Tibial nerve (tissue), 4 donors: ENCODE data around the gene ZBTB16. TPM values are rescaled to one million over a fixed set of nuclear protein-coding genes. Genes with fewer than 3 reads are reported as not detected.

Experiments
- DNase-seq, 2 donors: peaks; one replicate each; pipeline ENCODE4 v3.0.0-alpha.2; 2019; ENCODE audit warnings: low spot score in 2 of 2
- H3K27ac ChIP-seq, 4 donors: fragments of 200-600 bp; sonication (generic) in 3 of 4; one replicate each; pipeline ENCODE4 v1.5.1; 2017 to 2019; ENCODE audit warnings: mild to moderate bottlenecking in 1 of 4
- H3K27me3 ChIP-seq, 2 donors: fragments of 200-600 bp; sonication (generic) in 1 of 2; one replicate each; pipeline versions ENCODE4 v1.5.1 to v1.6.0; 2017 to 2019
- H3K36me3 ChIP-seq, 3 donors: fragments of 200-600 bp; sonication (generic); one replicate each; pipeline ENCODE4 v1.5.1; 2018 to 2019
- H3K4me1 ChIP-seq, 4 donors: fragments of 200-600 bp; sonication (generic) in 3 of 4; one replicate each; pipeline ENCODE4 v1.5.1; 2017 to 2019
- H3K4me3 ChIP-seq, 4 donors: fragments of 200-600 bp; sonication (generic) in 3 of 4; one replicate each; pipeline ENCODE4 v1.5.1; 2017 to 2019; ENCODE audit warnings: mild to moderate bottlenecking in 1 of 4, moderate library complexity in 1 of 4
- H3K9me3 ChIP-seq, 4 donors: fragments of 200-600 bp; sonication (generic) in 3 of 4; one replicate each; pipeline ENCODE4 v1.5.1; 2017 to 2019
- CTCF ChIP-seq, 5 experiments: fragments of 200-600 bp in 3 of 5; fragments of 450-650 bp in 2 of 5; sonication (generic) in 3 of 5; IDR thresholded peaks; one replicate each; pipeline ENCODE4 v1.5.1; 2016 to 2019; ENCODE audit warnings: antibody characterized with exemption in 5 of 5, mild to moderate bottlenecking in 3 of 5, moderate library complexity in 2 of 5
- EP300 ChIP-seq, 2 donors: sonication (generic); formaldehyde crosslinking; IDR thresholded peaks; one replicate each; pipeline ENCODE4 v1.6.1; 2017; ENCODE audit warnings: antibody characterized with exemption in 2 of 2, mild to moderate bottlenecking in 1 of 2
- POLR2A ChIP-seq, 2 donors: fragments of 450-650 bp; IDR thresholded peaks; one replicate each; pipeline ENCODE4 v1.6.1; 2017; ENCODE audit warnings: antibody characterized with exemption in 2 of 2, mild to moderate bottlenecking in 2 of 2, moderate library complexity in 2 of 2
- WGBS, 2 donors: methylation state at CpG; one replicate each; pipeline ENCODE4 v1.1.5; 2018; 5-methylcytosine and 5-hydroxymethylcytosine counted together
- total RNA-seq, 4 donors: library from RNA; depleted of rRNA; stranded (reverse); fragments of >200 nt; gene quantifications; one replicate each; pipeline ENCODE4 v1.1.0, GENCODE V29; 2016

ZBTB16 gene
- total RNA-seq, 4 donors from 2014 or later: 405 to 756 (median 580) TPM

GRCh38 chr11:114135737-114136151, 76.2 kb downstream of the ZBTB16 start:
- H3K4me3 ChIP-seq: no peak overlapping the region
- DNase-seq: no peak
- peaks cover 0 to 20% (median 0%) of the 10 kb centered on the region in 3 donors for H3K36me3 ChIP-seq
- no peaks in the 10 kb centered on the region for H3K9me3 ChIP-seq
- H3K4me1 ChIP-seq: peaks cover 0 to 98% (median 79%) of the 10 kb centered on the region in 4 donors
- 65 to 74% methylated on average over 4 of the region's 4 CpGs for WGBS, 2 donors
- no peaks in the 10 kb centered on the region for H3K27me3 ChIP-seq
- H3K27ac ChIP-seq: peak overlapping the region in 3 of 4 donors; percentile 4 to 99 (median 79)
- TF ChIP-seq CTCF (IDR thresholded peaks at IDR 0.05) (no peak), EP300 (IDR thresholded peaks at IDR 0.05) (peak in 1 of 2 donors; percentile 63), POLR2A (IDR thresholded peaks at IDR 0.05) (peak in 1 of 2 donors; percentile 21)

GRCh38 chr11:114136686-114137640, 77.5 kb downstream of the ZBTB16 start:
- TF ChIP-seq POLR2A (IDR thresholded peaks at IDR 0.05) (no peak), CTCF (IDR thresholded peaks at IDR 0.05) (no peak)
- 69% methylated on average over 10 of the region's 10 CpGs for whole genome bisulfite sequencing, 2 donors
- Histone ChIP-seq H3K9me3 (no peaks in the 10 kb centered on the region), H3K4me3 (no peak overlapping the region), H3K4me1 (peaks cover 0 to 98% (median 78%) of the 10 kb centered on the region in 4 donors), H3K27me3 (no peaks in the 10 kb centered on the region), H3K27ac (peak overlapping the region in 3 of 4 donors; percentile 9 to 99 (median 79)), H3K36me3 (peaks cover 0 to 29% (median 0%) of the 10 kb centered on the region in 3 donors)
- no peak for DNase-seq

DNA sequence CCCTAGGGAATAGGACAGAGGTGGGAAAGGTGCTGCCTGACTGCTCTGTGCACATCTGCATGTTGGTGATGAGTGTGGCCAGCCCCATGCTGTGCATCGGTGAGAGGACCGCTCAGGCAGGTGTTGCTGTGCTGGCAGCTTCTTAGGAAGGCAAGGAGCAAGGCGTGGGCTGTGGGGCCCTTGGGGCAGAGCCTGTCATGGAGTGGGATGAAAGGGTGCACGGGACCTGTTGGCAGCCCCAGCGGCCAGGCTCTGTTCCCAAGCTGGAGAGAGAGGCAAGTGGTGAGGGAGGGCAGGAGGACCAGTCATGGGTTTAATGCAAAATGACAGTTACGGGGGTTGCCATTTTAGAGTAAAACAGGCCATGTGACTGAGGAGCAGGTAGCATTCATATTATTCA, 78.3 kb downstream of the ZBTB16 start:
- TF ChIP-seq EP300 (IDR thresholded peaks at IDR 0.05) (peak in 1 of 2 donors; percentile 17), CTCF (IDR thresholded peaks at IDR 0.05) (no peak)
- no peak overlapping the region for H3K4me3 ChIP-seq
- peak overlapping the region in 3 of 4 donors; percentile 9 to 99 (median 79) for H3K27ac ChIP-seq
- H3K27me3 ChIP-seq: no peaks in the 10 kb centered on the region
- peaks cover 0 to 98% (median 76%) of the 10 kb centered on the region in 4 donors for H3K4me1 ChIP-seq
- 86 to 99% methylated on average over 6 of the region's 6 CpGs for WGBS, 2 donors
- DNase-seq: no peak
- peaks cover 0 to 29% (median 0%) of the 10 kb centered on the region in 3 donors for H3K36me3 ChIP-seq
- no peaks in the 10 kb centered on the region for H3K9me3 ChIP-seq

- peak overlapping the region in 2 of 4 donors; percentile 67 to 99 for H3K27ac ChIP-seq
- peaks cover 0 to 98% (median 77%) of the 10 kb centered on the region in 4 donors for H3K4me1 ChIP-seq
- WGBS, 2 donors: 90 to 98% methylated on average over 4 of the region's 4 CpGs
Measured at GRCh38 chr11:114138411-114138810, 78.9 kb downstream of the ZBTB16 start.

More at GRCh38 chr11:114138411-114138810, 78.9 kb downstream of the ZBTB16 start:
- Histone ChIP-seq H3K4me3 (no peak overlapping the region), H3K27me3 (no peaks in the 10 kb centered on the region), H3K9me3 (no peaks in the 10 kb centered on the region), H3K36me3 (peaks cover 0 to 31% (median 0%) of the 10 kb centered on the region in 3 donors)
- no peak for DNase-seq
- no peak for TF ChIP-seq EP300 (IDR thresholded peaks at IDR 0.05)
- TF ChIP-seq POLR2A (IDR thresholded peaks at IDR 0.05): no peak
- no peak for TF ChIP-seq CTCF (IDR thresholded peaks at IDR 0.05)
